ENCODE results near the gene ARG2. TPM values are rescaled to one million over a fixed set of nuclear protein-coding genes. Genes with fewer than 3 reads are reported as not detected.

Gene ARG2
- total RNA-seq, 1 experiment from 2014 or later: 35.6 TPM

DNA sequence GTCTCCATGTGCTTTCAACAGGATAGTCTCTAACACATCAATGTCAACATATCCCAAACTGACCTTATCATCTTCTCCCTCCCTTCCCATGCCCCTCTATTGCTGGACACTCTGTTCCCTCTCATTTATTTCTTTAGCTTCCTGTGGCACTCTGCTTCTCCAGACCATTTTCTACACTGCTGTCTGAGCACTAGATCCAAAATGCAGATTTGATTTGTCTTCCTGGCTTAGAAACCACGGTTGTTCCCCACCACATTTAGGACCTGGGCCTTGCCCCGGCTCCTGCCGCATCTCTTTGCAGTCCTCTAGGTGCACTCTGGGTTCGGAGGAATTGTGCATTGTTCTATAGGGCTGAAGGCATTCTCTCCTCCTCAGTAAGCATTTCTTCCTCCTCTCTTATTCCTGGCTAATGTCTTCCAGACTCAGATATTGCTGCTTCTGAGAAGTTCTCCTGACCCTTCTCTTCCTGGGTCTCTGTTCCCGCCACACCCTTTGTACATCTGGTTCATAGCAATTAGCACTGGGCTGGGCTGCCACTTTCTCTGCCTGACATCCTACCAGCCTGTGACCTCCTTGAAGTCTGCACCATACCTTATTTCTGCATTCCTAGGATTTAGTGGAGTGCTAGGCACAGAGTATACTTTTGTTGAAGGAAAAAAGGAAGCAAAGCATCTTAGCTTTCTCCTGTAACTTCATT, 13.9 kb downstream of the ARG2 start:
- CTCF ChIA-PET: no interaction called here
- intact Hi-C loops (cut with micrococcal nuclease; ENCODE audit: unreplicated experiment): no loop called here
- H3K27me3 ChIP-seq (replicated peaks; ENCODE audit: insufficient read depth, low read depth, low read length, poor library complexity): no peaks in the 10 kb centered on the region
- H3K4me1 ChIP-seq (ENCODE audit: insufficient read depth, low read length, poor library complexity, severe bottlenecking): peaks cover 10% of the 10 kb centered on the region
- no peaks in the 10 kb centered on the region for H3K9me3 ChIP-seq (ENCODE audit: low read depth, low read length, poor library complexity, severe bottlenecking)
- DNase-seq (ENCODE audit: low spot score): no peak
- TF ChIP-seq EZH2 (IDR thresholded peaks at IDR 0.05; ENCODE audit: borderline replicate concordance, low read depth, low read length, poor library complexity, severe bottlenecking): no peak
- TF ChIP-seq, protein P1, sequence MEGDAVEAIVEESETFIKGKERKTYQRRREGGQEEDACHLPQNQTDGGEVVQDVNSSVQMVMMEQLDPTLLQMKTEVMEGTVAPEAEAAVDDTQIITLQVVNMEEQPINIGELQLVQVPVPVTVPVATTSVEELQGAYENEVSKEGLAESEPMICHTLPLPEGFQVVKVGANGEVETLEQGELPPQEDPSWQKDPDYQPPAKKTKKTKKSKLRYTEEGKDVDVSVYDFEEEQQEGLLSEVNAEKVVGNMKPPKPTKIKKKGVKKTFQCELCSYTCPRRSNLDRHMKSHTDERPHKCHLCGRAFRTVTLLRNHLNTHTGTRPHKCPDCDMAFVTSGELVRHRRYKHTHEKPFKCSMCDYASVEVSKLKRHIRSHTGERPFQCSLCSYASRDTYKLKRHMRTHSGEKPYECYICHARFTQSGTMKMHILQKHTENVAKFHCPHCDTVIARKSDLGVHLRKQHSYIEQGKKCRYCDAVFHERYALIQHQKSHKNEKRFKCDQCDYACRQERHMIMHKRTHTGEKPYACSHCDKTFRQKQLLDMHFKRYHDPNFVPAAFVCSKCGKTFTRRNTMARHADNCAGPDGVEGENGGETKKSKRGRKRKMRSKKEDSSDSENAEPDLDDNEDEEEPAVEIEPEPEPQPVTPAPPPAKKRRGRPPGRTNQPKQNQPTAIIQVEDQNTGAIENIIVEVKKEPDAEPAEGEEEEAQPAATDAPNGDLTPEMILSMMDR (conservative IDR thresholded peaks at IDR 0.05; ENCODE audit: low read depth, low read length): no peak
- no peaks in the 10 kb centered on the region for H3K36me3 ChIP-seq (ENCODE audit: insufficient read depth, low read length, poor library complexity, severe bottlenecking)
- POLR2A ChIA-PET (ENCODE audit: low non-redundant PET): no interaction called here
- H3K4me3 ChIP-seq (ENCODE audit: low read depth, low read length, poor library complexity, severe bottlenecking): no peak overlapping the region
- no peak overlapping the region for H3K27ac ChIP-seq (ENCODE audit: low read depth, low read length, poor library complexity, severe bottlenecking)
- BruUV-seq (replicated peaks): no TSS peak

DNA sequence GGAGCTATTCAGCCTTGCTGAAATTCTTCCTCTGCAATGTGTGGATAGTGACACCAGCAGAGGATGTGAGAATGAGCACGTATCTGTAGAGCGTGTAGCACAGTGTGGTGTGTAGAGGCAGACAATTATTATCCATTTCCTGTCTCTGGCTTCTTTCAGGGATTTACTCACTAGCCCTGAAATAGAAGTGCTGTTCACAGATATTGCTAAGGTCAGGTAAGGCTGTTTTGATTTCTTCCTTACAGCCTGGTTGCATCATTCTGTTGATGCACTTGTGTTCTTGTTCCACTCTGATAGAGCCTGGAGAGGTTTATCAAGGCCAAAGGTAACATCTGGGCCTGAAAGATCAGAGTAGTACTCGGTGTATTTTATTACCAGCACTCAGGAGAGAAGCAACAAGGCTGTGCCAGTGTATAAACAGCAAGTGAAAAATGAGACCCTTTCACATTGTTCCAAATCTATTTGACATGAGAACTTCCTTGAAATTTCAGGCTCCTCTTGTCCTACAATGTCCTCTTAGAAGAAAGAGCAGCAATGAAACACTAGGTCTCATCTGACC, 16.7 kb downstream of the ARG2 start:
- Histone ChIP-seq H3K27me3 (replicated peaks; ENCODE audit: insufficient read depth, low read depth, low read length, poor library complexity) (no peaks in the 10 kb centered on the region), H3K27ac (ENCODE audit: low read depth, low read length, poor library complexity, severe bottlenecking) (peak overlapping the region; percentile 27), H3K9me3 (ENCODE audit: low read depth, low read length, poor library complexity, severe bottlenecking) (no peaks in the 10 kb centered on the region), H3K4me1 (ENCODE audit: insufficient read depth, low read length, poor library complexity, severe bottlenecking) (peaks cover 10% of the 10 kb centered on the region), H3K36me3 (ENCODE audit: insufficient read depth, low read length, poor library complexity, severe bottlenecking) (no peaks in the 10 kb centered on the region), H3K4me3 (ENCODE audit: low read depth, low read length, poor library complexity, severe bottlenecking) (no peak overlapping the region)
- peak; percentile 37 for DNase-seq (ENCODE audit: low spot score)
- ChIA-PET POLR2A (ENCODE audit: low non-redundant PET) (no interaction called here), CTCF (no interaction called here)
- intact Hi-C loops (cut with micrococcal nuclease; ENCODE audit: unreplicated experiment): no loop called here
- no TSS peak for BruUV-seq (replicated peaks)
- TF ChIP-seq EZH2 (IDR thresholded peaks at IDR 0.05; ENCODE audit: borderline replicate concordance, low read depth, low read length, poor library complexity, severe bottlenecking): no peak
- TF ChIP-seq, protein P1 (conservative IDR thresholded peaks at IDR 0.05; ENCODE audit: low read depth, low read length): no peak

DNA sequence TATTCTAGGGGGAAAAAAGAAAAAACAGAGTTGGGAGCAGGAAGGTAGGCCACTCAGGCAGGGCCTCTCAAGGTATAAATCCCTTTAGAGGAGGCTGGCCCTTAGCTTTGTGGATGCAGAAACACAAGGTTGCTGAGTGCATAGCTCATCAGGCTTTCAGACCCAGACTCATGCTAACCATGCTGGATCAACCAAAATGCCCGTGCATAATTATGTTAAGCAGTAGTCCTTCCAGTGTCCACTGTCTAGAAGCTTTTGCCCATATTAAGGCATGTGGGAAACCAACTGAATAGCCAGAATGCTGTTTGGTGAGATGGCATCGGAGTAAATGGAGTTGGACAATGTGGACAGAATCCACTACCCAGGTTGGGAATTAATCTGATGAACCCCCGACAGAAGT, 18.9 kb downstream of the ARG2 start:
- BruUV-seq (replicated peaks): no TSS peak
- peaks cover 2% of the 10 kb centered on the region for H3K36me3 ChIP-seq (ENCODE audit: insufficient read depth, low read length, poor library complexity, severe bottlenecking)
- CTCF ChIA-PET: no interaction called here
- no peak overlapping the region for H3K27ac ChIP-seq (ENCODE audit: low read depth, low read length, poor library complexity, severe bottlenecking)
- no peak for TF ChIP-seq EZH2 (IDR thresholded peaks at IDR 0.05; ENCODE audit: borderline replicate concordance, low read depth, low read length, poor library complexity, severe bottlenecking)
- TF ChIP-seq, protein P1 (conservative IDR thresholded peaks at IDR 0.05; ENCODE audit: low read depth, low read length): no peak
- intact Hi-C loops (cut with micrococcal nuclease; ENCODE audit: unreplicated experiment): no loop called here
- H3K4me3 ChIP-seq (ENCODE audit: low read depth, low read length, poor library complexity, severe bottlenecking): no peak overlapping the region
- H3K4me1 ChIP-seq (ENCODE audit: insufficient read depth, low read length, poor library complexity, severe bottlenecking): peaks cover 10% of the 10 kb centered on the region
- POLR2A ChIA-PET (ENCODE audit: low non-redundant PET): no interaction called here
- DNase-seq (ENCODE audit: low spot score): no peak
- no peaks in the 10 kb centered on the region for H3K27me3 ChIP-seq (replicated peaks; ENCODE audit: insufficient read depth, low read depth, low read length, poor library complexity)
- H3K9me3 ChIP-seq (ENCODE audit: low read depth, low read length, poor library complexity, severe bottlenecking): no peaks in the 10 kb centered on the region

Measured in A673 (cell line).